Measurements from ENCODE around the gene ENDOU. TPM values are rescaled to one million over a fixed set of nuclear protein-coding genes. Genes with fewer than 3 reads are reported as not detected.
A peak's percentile ranks its signal among the peaks of the same experiment; 100 is the strongest.

Gene ENDOU
- total RNA-seq, 1 experiment from 2014 or later: 0.39 TPM

GRCh38 chr12:47721431-47721973 is 3.8 kb downstream of the ENDOU start:
- CTCF ChIA-PET: no interaction called here
- no TSS peak for BruUV-seq (replicated peaks)

GRCh38 chr12:47718531-47718930 is 6.8 kb downstream of the ENDOU start:
- Histone ChIP-seq H3K4me1 (replicated peaks; ENCODE audit: insufficient read depth) (peaks cover 14% of the 10 kb centered on the region), H3K27ac (no peak overlapping the region), H2AFZ (no peak overlapping the region), H3K4me3 (no peak overlapping the region), H3K79me2 (ENCODE audit: low read depth) (no peaks in the 10 kb centered on the region), H3K9me2 (ENCODE audit: insufficient read depth) (no peaks in the 10 kb centered on the region), H4K20me1 (ENCODE audit: insufficient read depth) (no peaks in the 10 kb centered on the region), H3K4me2 (no peak overlapping the region), H3K9me3 (ENCODE audit: insufficient read depth, low read depth) (no peaks in the 10 kb centered on the region), H3F3A (ENCODE audit: insufficient read depth, low read depth) (0 out of 2 replicates have a peak, but pooled peaks cover 14% of the 10 kb centered on the region), H3K27me3 (ENCODE audit: insufficient read depth, low read depth) (no peaks in the 10 kb centered on the region), H3K36me3 (ENCODE audit: low read depth) (no peaks in the 10 kb centered on the region)
- ChIA-PET CTCF (no interaction called here), POLR2A (ENCODE audit: unreplicated experiment) (no interaction called here)
- intact Hi-C loops (cut with micrococcal nuclease; ENCODE audit: unreplicated experiment): loop anchor here (5.0 kb wide), 1 partner anchor 229 kb away; no protein-coding TSS in a partner anchor
- no peak for DNase-seq
- no TSS peak for BruUV-seq (replicated peaks)
- no peak for TF ChIP-seq EZH2 (IDR thresholded peaks at IDR 0.05; ENCODE audit: low read depth)
- no peak for TF ChIP-seq CTCF (conservative IDR thresholded peaks at IDR 0.05)

More at GRCh38 chr12:47721431-47721973, 3.8 kb downstream of the ENDOU start:
- TF ChIP-seq EZH2 (IDR thresholded peaks at IDR 0.05; ENCODE audit: low read depth) (no peak), CTCF (conservative IDR thresholded peaks at IDR 0.05) (no peak)
- peak overlapping the region; percentile 46 for H3K4me2 ChIP-seq
- peaks cover 27% of the 10 kb centered on the region for H3K4me1 ChIP-seq (replicated peaks; ENCODE audit: insufficient read depth)
- POLR2A ChIA-PET (ENCODE audit: unreplicated experiment): interaction anchor here (0.5 to 0.8 kb wide), 3 partner anchors 16 to 184 kb away, joined by 3 to 7 read pairs (median 4); partner anchors contain the start of genes RPAP3 and VDR
- H3K4me3 ChIP-seq: no peak overlapping the region
- no peak for DNase-seq
- no peaks in the 10 kb centered on the region for H3K79me2 ChIP-seq (ENCODE audit: low read depth)
- H3K9me2 ChIP-seq (ENCODE audit: insufficient read depth): no peaks in the 10 kb centered on the region
- no peak overlapping the region for H3K27ac ChIP-seq
- no peak overlapping the region for H2AFZ ChIP-seq
- H3F3A ChIP-seq (ENCODE audit: insufficient read depth, low read depth): 0 out of 2 replicates have a peak, but pooled peaks cover 14% of the 10 kb centered on the region
- H3K27me3 ChIP-seq (ENCODE audit: insufficient read depth, low read depth): no peaks in the 10 kb centered on the region
- no peaks in the 10 kb centered on the region for H3K9me3 ChIP-seq (ENCODE audit: insufficient read depth, low read depth)
- no peaks in the 10 kb centered on the region for H4K20me1 ChIP-seq (ENCODE audit: insufficient read depth)
- intact Hi-C loops (cut with micrococcal nuclease; ENCODE audit: unreplicated experiment): no loop called here
- no peaks in the 10 kb centered on the region for H3K36me3 ChIP-seq (ENCODE audit: low read depth)

GRCh38 chr12:47717443-47718193 is 7.7 kb downstream of the ENDOU start:
- Histone ChIP-seq H2AFZ (no peak overlapping the region), H3K4me2 (no peak overlapping the region), H3K27me3 (ENCODE audit: insufficient read depth, low read depth) (no peaks in the 10 kb centered on the region), H3K4me3 (no peak overlapping the region), H3K79me2 (ENCODE audit: low read depth) (no peaks in the 10 kb centered on the region), H3K9me2 (ENCODE audit: insufficient read depth) (no peaks in the 10 kb centered on the region), H3K36me3 (ENCODE audit: low read depth) (no peaks in the 10 kb centered on the region), H3K27ac (no peak overlapping the region), H3K9me3 (ENCODE audit: insufficient read depth, low read depth) (no peaks in the 10 kb centered on the region), H3K4me1 (replicated peaks; ENCODE audit: insufficient read depth) (peaks cover 10% of the 10 kb centered on the region), H3F3A (ENCODE audit: insufficient read depth, low read depth) (0 out of 2 replicates have a peak, but pooled peaks cover 10% of the 10 kb centered on the region), H4K20me1 (ENCODE audit: insufficient read depth) (no peaks in the 10 kb centered on the region)
- no TSS peak for BruUV-seq (replicated peaks)
- intact Hi-C loops (cut with micrococcal nuclease; ENCODE audit: unreplicated experiment): loop anchor here (1.0 to 5.0 kb wide), 2 partner anchors 25 to 230 kb away; no protein-coding TSS in a partner anchor
- TF ChIP-seq EZH2 (IDR thresholded peaks at IDR 0.05; ENCODE audit: low read depth): no peak
- TF ChIP-seq CTCF (conservative IDR thresholded peaks at IDR 0.05): peak; percentile 53; the same call in 1 of the 2 replicates
- peak; percentile 65 to 79 for DNase-seq
- ChIA-PET POLR2A (ENCODE audit: unreplicated experiment) (interaction anchor here (0.7 kb wide), 1 partner anchor 1986 kb away, joined by 3 read pairs; no protein-coding TSS in a partner anchor), CTCF (interaction anchor here (0.6 kb wide), 1 partner anchor 24 kb away, joined by 6 read pairs; no protein-coding TSS in a partner anchor)

Measured in PC-9 (cell line).